ENCODE measurements around the gene TMC7. TPM values are rescaled to one million over a fixed set of nuclear protein-coding genes. Genes with fewer than 3 reads are reported as not detected.
A peak's percentile ranks its signal among the peaks of the same experiment; 100 is the strongest.

TMC7 gene
- total and polyA plus RNA-seq, 9 of the 15 experiments (the other 6 are each of a cell fraction or from before 2014, with no cell fraction given) = 0.08 to 2.0 (median 1.5) TPM

GRCh38 chr16:19086322-19087199, 102.8 kb downstream of the TMC7 start (continued):
- TF ChIP-seq ETS2 (tag; IDR thresholded peaks at IDR 0.05; ENCODE audit: borderline replicate concordance, poor library complexity, severe bottlenecking) = no peak
- 0 out of 2 replicates have a peak, but pooled peaks have one; percentile 19 for TF ChIP-seq CREB3L1 (IDR thresholded peaks at IDR 0.05; ENCODE audit: borderline replicate concordance, low read depth)
- TF ChIP-seq KDM2B (CRISPR knock-in tag; IDR thresholded peaks at IDR 0.05) = peak; percentile 89; the same call in 1 of the 2 replicates
- TF ChIP-seq GTF2B (IDR thresholded peaks at IDR 0.05; ENCODE audit: extremely low read depth, insufficient read length) = no peak
- TF ChIP-seq MAFF (IDR thresholded peaks at IDR 0.05; ENCODE audit: low read length) = no peak
- TF ChIP-seq ZNF384 (IDR thresholded peaks at IDR 0.05; ENCODE audit: low read depth, low read length) = peak; percentile 57; the same call in 1 of the 2 replicates
- TF ChIP-seq ELK3 (CRISPR knock-in tag; IDR thresholded peaks at IDR 0.05) = no peak
- TF ChIP-seq ZNF121 (CRISPR knock-in tag; conservative IDR thresholded peaks at IDR 0.05) = 0 out of 2 replicates have a peak, but pooled peaks have one; percentile 35
- TF ChIP-seq CHD1 (IDR thresholded peaks at IDR 0.05; ENCODE audit: low read length) = no peak
- TF ChIP-seq TFAP4 (CRISPR knock-in tag; IDR thresholded peaks at IDR 0.05; ENCODE audit: borderline replicate concordance) = peak; percentile 87
- TF ChIP-seq CBX3 (IDR thresholded peaks at IDR 0.05; ENCODE audit: borderline replicate concordance in 1 of 2, low read length in 2 of 2) = no peak
- no peak for TF ChIP-seq RNF219 (CRISPR knock-in tag; IDR thresholded peaks at IDR 0.05)
- TF ChIP-seq ZNF57 (CRISPR knock-in tag; IDR thresholded peaks at IDR 0.05) = peak; percentile 47; the same call in 1 of the 2 replicates
- TF ChIP-seq PHF21A (IDR thresholded peaks at IDR 0.05; ENCODE audit: borderline replicate concordance, low read depth) = peak; percentile 39; the same call in 1 of the 2 replicates
- peak; percentile 75 for TF ChIP-seq FIP1L1 (IDR thresholded peaks at IDR 0.05; ENCODE audit: low read depth, low read length, poor library complexity, severe bottlenecking)
- TF ChIP-seq ELF2 (CRISPR knock-in tag; IDR thresholded peaks at IDR 0.05) = no peak
- peak; percentile 80 for TF ChIP-seq CXXC5 (CRISPR knock-in tag; IDR thresholded peaks at IDR 0.05)
- peak; percentile 56; the same call in 1 of the 2 replicates for TF ChIP-seq ZNF512 (tag; IDR thresholded peaks at IDR 0.05)

Data from K562 (cell line).